Activated CD8-positive, alpha-beta T cell treated with anti-CD3 and anti-CD28 coated beads for 36 hours (primary cell): Measurements from ENCODE around the gene ZNF827. TPM values are rescaled to one million over a fixed set of nuclear protein-coding genes. Genes with fewer than 3 reads are reported as not detected.

Experiments used
- ATAC-seq: fragments of 200-7000 bp; cut with Tn5 transposase; one replicate; pipeline ENCODE4 v1.10.0; 2021; ENCODE audit warnings: mild to moderate bottlenecking, moderate library complexity
- CTCF ChIA-PET: fragments of 350-600 bp; sonication (Branson Sonifier 250); formaldehyde crosslinking; loops from one replicate; lab custom pipeline; 2021; ENCODE audit warnings: antibody characterized with exemption; lab: Charles Lee
- POLR2A ChIA-PET: fragments of 350-600 bp; sonication (Branson Sonifier 250); formaldehyde crosslinking; loops from one replicate; lab custom pipeline; 2021; ENCODE audit warnings: antibody characterized with exemption; lab: Charles Lee
- DNase-seq: peaks from one replicate; pipeline ENCODE4 v3.0.0-alpha.2; 2020
- H3K27ac Mint-ChIP-seq: one replicate; pipeline ENCODE4 v1.8.0; 2021; ENCODE audit warnings: mild to moderate bottlenecking, mixed read lengths
- H3K27me3 Mint-ChIP-seq: one replicate; pipeline ENCODE4 v1.8.0; 2021; ENCODE audit warnings: mixed read lengths
- H3K36me3 Mint-ChIP-seq: one replicate; pipeline ENCODE4 v1.8.0; 2021; ENCODE audit warnings: low read depth, mixed read lengths
- H3K4me1 Mint-ChIP-seq: one replicate; pipeline ENCODE4 v1.8.0; 2021; ENCODE audit warnings: low read depth, mixed read lengths
- H3K4me3 Mint-ChIP-seq: one replicate; pipeline ENCODE4 v1.8.0; 2021; ENCODE audit warnings: mild to moderate bottlenecking, moderate library complexity, mixed read lengths
- H3K9me3 Mint-ChIP-seq: one replicate; pipeline ENCODE4 v1.8.0; 2021; ENCODE audit warnings: mixed read lengths
- intact Hi-C: fragments of 100-400 bp; cut with micrococcal nuclease; formaldehyde crosslinking; loops from one replicate; pipeline ENCODE4 v1.10.0; 2022
- total RNA-seq, 2 experiments: library from RNA; stranded (reverse); gene quantifications; one replicate each; pipeline ENCODE4 v1.2.3, GENCODE V29; 2021
- TF ChIP-seq, protein P1 (sequence below): fragments of 200-600 bp; IDR thresholded peaks from one replicate; pipeline ENCODE4 v1.8.0; 2022; ENCODE audit warnings: antibody characterized with exemption, mild to moderate bottlenecking

Gene ZNF827
- total RNA-seq, 2 experiments from 2014 or later: 28.4 to 31.1 TPM

DNA sequence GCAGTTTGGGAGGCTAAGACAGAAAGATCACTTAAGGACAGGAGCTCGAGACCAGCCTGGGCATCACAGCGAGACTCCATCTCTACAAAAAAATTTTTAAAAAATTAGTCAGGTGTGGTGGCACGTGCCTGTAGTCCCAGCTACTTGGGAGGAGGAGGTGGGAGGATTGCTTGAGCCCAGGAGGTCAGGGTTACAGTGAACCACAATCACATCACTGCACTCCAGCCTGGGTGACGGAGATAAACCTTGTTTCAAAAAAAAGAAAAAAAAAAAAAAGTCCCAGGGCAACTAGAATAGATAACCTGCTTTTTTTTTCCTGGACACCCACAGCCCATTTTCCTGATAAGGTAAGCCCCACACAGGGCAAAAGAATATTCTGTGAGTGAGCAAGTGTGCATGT is 162.4 kb downstream of the ZNF827 start:
- Mint-ChIP-seq H3K36me3 (peaks cover 67% of the 10 kb centered on the region), H3K4me3 (no peak overlapping the region), H3K27me3 (no peaks in the 10 kb centered on the region), H3K4me1 (peaks cover 18% of the 10 kb centered on the region), H3K9me3 (no peaks in the 10 kb centered on the region), H3K27ac (no peak overlapping the region)
- POLR2A ChIA-PET: interaction anchor here (0.6 kb wide), 1 partner anchor 130 kb away, joined by 4 read pairs; no protein-coding TSS in a partner anchor
- intact Hi-C loops: no loop called here
- DNase-seq: no peak
- CTCF ChIA-PET: no interaction called here
- TF ChIP-seq, protein P1, sequence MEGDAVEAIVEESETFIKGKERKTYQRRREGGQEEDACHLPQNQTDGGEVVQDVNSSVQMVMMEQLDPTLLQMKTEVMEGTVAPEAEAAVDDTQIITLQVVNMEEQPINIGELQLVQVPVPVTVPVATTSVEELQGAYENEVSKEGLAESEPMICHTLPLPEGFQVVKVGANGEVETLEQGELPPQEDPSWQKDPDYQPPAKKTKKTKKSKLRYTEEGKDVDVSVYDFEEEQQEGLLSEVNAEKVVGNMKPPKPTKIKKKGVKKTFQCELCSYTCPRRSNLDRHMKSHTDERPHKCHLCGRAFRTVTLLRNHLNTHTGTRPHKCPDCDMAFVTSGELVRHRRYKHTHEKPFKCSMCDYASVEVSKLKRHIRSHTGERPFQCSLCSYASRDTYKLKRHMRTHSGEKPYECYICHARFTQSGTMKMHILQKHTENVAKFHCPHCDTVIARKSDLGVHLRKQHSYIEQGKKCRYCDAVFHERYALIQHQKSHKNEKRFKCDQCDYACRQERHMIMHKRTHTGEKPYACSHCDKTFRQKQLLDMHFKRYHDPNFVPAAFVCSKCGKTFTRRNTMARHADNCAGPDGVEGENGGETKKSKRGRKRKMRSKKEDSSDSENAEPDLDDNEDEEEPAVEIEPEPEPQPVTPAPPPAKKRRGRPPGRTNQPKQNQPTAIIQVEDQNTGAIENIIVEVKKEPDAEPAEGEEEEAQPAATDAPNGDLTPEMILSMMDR: no peak
- ATAC-seq: no peak

DNA sequence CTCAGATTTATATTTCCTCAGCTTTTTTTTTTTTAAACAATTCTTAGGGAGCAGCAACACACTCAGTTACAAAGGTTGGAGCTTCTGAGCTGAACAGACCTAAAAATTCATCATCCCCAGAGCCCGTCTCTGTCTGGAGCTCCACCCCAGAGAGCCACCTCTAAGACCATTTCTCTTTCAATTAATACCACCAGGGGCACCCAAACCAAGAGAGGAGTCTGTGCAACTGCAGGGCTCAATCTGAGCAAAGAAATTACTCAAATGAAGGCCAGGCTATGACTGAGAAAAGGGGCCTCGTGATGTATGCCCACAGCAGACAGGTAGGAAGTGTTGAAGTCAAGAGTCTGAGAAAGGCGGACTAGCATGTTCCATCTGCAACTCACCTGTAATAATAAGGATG is 163.2 kb downstream of the ZNF827 start:
- no peak overlapping the region for H3K4me3 Mint-ChIP-seq
- TF ChIP-seq, protein P1: no peak
- intact Hi-C loops: no loop called here

DNA sequence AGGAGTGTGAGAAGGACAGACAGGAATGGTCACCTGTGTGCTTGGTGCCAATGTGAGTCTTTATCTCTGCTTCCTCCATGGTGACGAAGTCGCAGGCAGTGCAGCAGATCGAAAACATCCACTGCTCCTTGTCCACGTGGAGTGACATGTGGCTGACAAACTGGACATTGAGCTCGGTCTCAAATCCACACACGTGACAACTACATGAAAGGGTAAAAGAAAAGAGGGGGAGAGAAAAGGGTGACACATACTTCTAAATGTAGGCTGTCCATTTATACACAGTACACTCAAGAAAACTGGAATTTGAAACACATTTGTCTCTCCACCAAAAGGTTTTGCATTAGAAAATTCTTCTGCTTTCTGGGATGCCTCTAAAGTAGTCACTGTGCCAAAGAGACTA is 164.2 kb downstream of the ZNF827 start:
- DNase-seq (no peak), ATAC-seq (no peak)
- Mint-ChIP-seq H3K9me3 (no peaks in the 10 kb centered on the region), H3K27ac (no peak overlapping the region), H3K4me3 (no peak overlapping the region), H3K4me1 (peaks cover 12% of the 10 kb centered on the region), H3K36me3 (peaks cover 62% of the 10 kb centered on the region), H3K27me3 (no peaks in the 10 kb centered on the region)
- TF ChIP-seq, protein P1: no peak
- ChIA-PET CTCF (no interaction called here), POLR2A (no interaction called here)
- intact Hi-C loops: no loop called here

More for the DNA sequence above, 163.2 kb downstream of the ZNF827 start:
- H3K4me1 Mint-ChIP-seq: peaks cover 14% of the 10 kb centered on the region
- DNase-seq (no peak), ATAC-seq (no peak)
- no peaks in the 10 kb centered on the region for H3K9me3 Mint-ChIP-seq
- ChIA-PET POLR2A (interaction anchor here (1.0 kb wide), 1 partner anchor 85 kb away, joined by 3 read pairs; no protein-coding TSS in a partner anchor), CTCF (no interaction called here)
- H3K27ac Mint-ChIP-seq: no peak overlapping the region
- H3K36me3 Mint-ChIP-seq: peaks cover 62% of the 10 kb centered on the region
- no peaks in the 10 kb centered on the region for H3K27me3 Mint-ChIP-seq

DNA sequence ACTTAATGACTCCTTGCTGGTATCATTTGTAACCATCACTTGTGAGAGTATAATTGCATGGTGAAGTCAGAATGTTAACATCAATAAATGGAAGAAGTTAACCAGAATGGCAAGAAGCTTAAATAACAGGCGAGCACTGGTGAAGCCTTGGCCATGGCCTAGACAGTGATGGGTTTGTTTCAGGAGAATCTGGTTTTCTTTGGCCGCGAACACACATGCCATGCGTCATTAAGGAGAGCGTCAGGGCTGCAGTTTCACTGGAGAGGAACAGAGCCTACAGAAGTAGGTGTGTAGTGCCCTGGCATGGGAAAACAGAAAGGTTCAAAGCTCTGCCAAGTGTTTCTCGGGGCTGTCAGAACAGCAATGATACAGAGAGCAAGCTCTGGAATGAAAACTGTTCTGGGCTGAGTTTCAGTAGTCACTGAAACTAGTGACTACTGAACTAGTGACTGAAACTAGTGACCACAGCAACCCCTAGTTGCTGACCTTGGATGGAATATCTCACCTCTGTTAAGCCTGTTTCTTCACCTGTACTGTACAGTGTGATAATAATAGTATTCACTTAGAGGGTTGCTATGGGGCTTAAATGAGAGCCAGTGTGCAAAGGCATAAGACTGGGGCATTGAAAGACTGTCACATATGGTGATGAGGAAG is 164.9 kb downstream of the ZNF827 start:
- peaks cover 10% of the 10 kb centered on the region for H3K4me1 Mint-ChIP-seq
- TF ChIP-seq, protein P1: no peak
- H3K27me3 Mint-ChIP-seq: no peaks in the 10 kb centered on the region
- H3K36me3 Mint-ChIP-seq: peaks cover 56% of the 10 kb centered on the region
- CTCF ChIA-PET: interaction anchor here (1.2 kb wide), 1 partner anchor 95 kb away, joined by 3 read pairs; no protein-coding TSS in a partner anchor
- H3K27ac Mint-ChIP-seq: peak overlapping the region; percentile 22
- intact Hi-C loops: no loop called here
- no peaks in the 10 kb centered on the region for H3K9me3 Mint-ChIP-seq
- POLR2A ChIA-PET: no interaction called here
- peak; percentile 37 for ATAC-seq
- no peak for DNase-seq
- no peak overlapping the region for H3K4me3 Mint-ChIP-seq

DNA sequence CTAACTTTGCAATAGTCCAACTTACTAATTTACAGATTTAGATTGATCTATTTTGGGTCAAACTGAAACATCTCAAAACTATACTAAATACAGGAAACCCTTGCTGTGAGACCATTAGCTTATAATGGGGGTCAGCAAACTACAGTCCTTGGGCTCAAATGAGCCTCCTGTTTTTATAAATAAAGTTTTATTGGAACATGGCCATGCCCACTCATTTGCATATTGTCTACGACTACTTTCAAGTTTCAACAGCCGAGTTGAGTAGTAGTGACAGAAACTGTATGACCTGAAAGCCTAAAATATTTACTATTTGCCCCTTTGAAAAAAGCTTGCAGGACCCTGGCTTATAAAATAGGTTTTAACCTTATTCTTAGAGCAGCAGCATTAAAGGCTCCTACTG is 166.3 kb downstream of the ZNF827 start:
- H3K4me3 Mint-ChIP-seq: no peak overlapping the region
- no peak overlapping the region for H3K27ac Mint-ChIP-seq
- ATAC-seq: no peak
- ChIA-PET CTCF (no interaction called here), POLR2A (interaction anchor here (1.3 kb wide), 1 partner anchor 20 kb away, joined by 3 read pairs; no protein-coding TSS in a partner anchor)
- intact Hi-C loops: no loop called here
- H3K36me3 Mint-ChIP-seq: peaks cover 59% of the 10 kb centered on the region
- no peak for DNase-seq
- H3K4me1 Mint-ChIP-seq: peaks cover 17% of the 10 kb centered on the region
- no peaks in the 10 kb centered on the region for H3K27me3 Mint-ChIP-seq
- H3K9me3 Mint-ChIP-seq: no peaks in the 10 kb centered on the region
- TF ChIP-seq, protein P1: no peak
